GM12873 (cell line): ENCODE data around the gene CD177.

Experiments used
- CTCF ChIP-seq: IDR thresholded peaks from 2 replicates; pipeline ENCODE4 v1.5.1; 2012; ENCODE audit warnings: low read depth, mild to moderate bottlenecking, moderate library complexity, low read length, control low read depth; ENCODE audit not compliant: insufficient read depth; ENCODE audit errors: missing control alignments

The CD177 gene

GRCh38 chr19:43380008-43380407 lies 26.5 kb downstream of the CD177 start:
- TF ChIP-seq CTCF = no peak

GRCh38 chr19:43380771-43381386 lies 27.4 kb downstream of the CD177 start:
- TF ChIP-seq CTCF = no peak

DNA sequence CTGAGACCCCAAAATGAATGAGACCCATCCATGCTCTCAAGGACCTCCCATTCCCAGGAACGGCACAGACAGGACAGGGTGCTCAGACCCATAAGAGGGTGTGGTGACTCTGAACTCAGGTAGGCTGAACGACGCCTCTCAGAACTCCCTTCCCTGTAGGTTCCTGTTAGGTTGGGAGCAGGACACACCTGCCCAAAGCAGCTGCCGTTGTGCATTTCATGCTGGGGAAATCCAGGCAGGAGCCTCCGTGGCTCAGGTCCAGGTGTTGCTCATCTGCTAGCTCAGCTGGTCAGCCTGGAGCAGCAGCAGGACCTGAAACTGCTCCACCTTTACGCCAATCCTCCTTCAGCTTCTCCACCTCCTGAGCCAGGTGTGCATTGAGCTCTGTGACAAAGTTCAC lies 42.1 kb downstream of the CD177 start:
- no peak for TF ChIP-seq CTCF

DNA sequence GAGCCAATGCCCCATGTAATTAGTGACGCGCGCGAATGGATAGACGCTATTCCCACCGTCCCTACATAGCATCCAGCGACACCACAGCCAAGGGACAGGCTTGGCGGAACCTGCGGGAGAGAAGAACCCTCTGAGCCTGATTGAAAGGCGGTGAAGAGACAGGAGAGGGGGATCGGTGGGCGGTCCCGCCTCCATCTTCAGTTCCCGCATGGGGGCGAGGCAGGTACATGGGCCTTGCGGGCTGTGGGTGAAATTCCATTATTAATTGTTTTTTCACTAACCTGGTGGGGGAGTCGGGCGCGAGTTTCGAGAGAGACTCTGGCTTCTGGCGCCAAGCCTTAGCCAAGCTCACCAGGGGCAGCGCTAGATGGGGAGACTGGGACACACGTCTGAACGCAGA lies 52.8 kb downstream of the CD177 start:
- TF ChIP-seq CTCF = no peak

DNA sequence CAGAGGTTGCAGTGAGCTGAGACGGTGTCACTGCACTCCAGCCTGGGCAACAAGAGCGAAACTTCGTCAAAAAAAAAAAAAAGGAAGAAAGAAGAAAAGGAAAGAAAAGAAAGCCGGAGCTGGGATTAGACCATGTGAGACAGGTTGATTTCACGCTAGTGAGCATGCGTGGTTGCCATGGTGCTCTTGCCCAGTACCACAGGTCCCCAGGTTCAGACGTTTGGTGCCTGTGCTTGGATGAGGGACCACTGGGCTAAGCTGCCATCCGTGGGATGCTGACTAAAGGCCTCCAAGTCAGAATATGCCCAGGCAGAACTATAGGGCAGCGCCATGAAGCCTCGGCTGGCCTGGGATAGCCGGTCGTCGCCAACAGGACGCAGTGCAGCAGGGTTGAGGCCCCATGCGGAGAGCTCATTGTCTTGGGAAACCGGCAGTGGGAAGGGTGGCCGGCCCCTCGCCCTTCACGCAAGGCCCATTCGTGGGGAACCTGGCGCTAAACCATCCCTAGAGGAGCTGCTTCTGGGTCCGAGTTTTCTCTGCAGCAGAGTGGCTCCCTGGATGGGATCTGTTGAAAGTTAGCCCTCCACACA lies 54.0 kb downstream of the CD177 start:
- no peak for TF ChIP-seq CTCF

DNA sequence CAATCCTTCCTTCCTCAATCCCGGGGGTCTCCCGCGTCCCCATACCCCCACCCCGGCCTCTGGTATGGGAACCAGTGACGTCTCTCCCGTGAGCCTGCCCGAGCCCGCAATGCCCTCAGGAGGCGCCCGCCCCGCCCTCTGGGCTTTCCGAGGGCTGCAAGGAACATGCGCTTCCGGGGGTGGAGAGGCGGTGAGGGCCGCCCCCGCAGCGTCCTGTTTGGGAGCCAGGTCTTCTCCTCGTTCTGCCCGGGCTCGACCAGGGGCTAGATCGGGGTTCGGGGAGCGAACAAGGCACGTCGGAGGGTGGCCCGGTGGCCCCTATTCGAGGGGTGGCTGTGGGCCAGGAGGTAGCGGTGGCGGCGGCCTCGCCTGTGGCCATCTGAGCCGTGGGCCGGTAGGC lies 54.6 kb downstream of the CD177 start:
- no peak for TF ChIP-seq CTCF

- TF ChIP-seq CTCF = no peak
These were observed 55.9 kb downstream of the CD177 start for GRCh38 chr19:43409415-43409814.

DNA sequence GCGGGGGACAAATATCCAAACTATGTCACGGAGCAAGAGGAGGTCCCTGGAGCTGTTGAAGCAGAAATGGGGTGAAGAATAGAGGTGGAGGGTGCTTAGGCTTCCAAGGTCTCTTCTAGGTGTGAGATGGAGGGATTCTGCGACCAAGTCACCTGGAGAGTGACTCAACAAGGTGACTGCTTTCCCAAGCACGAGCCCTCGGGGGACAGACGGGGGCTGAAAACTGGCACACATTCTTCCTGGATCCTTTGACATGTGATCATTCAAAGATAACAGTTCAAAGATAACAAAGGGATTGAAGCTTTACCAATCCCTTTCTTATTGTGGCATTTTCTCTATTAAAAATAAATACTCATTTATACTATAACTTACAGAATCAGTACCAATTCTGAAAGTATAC lies 59.0 kb downstream of the CD177 start:
- TF ChIP-seq CTCF = no peak
